Measurements from ENCODE around the gene TFB1M.
A peak's percentile ranks its signal among the peaks of the same experiment; 100 is the strongest.
"Not testable (repeated sequence)": the region's sequence is repeated elsewhere in the genome, so short reads cannot be mapped to it uniquely, and the experiment has no call there.

TFB1M gene

DNA sequence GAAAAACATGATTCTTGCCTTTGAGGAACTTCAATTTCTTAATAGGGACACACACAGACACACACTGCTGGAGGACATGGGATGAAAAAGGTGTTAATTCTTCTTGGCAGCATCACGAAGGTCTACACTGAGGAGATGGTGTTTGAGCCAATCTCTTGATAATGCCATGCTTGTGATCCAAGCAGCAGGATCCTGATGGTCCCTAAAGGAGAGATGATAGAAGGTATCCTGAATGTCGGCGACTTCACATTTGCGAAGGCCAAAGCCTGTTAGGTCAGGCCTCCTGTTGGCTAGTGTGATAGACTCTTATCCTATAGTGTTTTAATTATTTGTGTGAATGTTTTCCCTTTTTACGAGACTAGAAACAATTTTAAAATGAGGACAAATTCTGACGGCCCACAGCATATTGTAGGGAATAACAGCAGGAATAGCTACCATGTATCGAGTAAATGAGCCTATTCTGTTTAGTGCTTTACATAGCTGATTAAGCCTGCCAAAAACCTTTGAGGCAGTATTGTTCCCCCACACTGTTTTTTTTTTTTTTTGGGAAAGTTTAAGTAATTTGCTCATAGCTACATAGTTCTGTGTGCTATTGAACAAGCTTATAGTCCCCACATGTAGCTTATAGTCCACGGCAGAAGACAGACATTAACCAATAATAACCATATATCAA, 15.3 kb upstream of the TFB1M start:
- no peak for DNase-seq

DNA sequence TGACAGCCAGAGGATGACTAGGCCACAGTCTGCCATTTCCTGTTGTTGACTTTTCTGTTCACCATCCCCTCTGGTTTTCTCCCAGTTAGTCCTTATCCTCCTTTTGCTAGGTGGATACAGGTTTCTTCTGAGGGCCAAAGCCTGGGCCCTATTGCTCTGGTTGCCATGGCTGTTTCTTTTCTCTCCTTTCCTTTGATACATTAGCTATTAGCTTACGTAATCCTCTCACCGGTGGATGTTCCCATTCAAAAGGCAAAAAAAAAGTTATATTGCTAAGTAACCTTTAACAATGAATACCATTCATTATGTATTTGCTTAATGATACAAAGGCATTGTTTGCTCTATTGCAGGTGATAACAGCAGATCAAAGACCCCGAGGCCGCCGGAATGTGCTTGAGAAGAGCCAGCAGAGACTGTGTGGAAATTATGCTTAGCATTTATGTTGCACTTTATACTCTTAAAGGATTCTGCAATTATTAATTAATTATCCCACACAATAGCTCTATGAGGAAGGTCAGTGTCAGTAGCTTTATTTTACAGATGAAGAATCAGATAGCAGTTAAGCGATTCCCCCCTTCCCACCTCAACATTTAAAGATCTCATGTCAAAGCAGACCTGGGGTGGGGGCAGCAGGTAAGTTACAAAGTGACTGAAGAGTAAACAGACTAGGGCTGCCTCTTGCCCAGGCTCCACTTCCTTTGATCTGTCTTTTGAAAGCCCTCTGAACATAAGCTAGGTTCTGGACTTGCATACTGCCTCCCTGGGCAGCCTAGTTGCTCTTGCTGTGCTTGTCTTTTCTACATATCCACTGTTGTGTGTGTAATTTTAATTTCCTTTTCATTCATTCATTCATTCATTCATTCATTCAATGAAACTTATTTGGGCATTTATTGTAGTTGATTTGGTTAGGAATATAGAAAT, 14.5 kb upstream of the TFB1M start:
- DNase-seq, result no peak

DNA sequence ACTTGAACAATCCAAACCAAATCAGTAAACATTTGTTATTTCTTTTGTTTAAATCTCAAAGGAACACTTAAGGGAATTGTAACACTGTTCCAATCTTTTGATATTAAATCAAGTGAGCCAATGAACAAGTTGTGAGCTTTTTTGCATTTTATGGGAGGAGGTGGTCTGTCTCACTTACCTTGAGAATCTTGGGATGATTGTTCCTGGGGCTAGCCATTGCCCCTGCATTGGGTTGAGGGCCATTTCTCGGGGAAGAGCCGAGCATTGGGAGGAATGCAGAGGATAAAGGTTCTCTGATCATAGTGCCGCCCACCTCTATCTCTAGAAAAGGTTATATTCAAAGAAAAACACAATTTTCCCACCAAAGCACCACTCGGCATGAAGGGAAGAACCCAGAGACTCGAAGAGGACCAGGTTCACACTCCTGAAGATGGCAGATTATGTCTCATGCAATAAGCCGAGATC, 13.8 kb upstream of the TFB1M start:
- no peak for DNase-seq

DNA sequence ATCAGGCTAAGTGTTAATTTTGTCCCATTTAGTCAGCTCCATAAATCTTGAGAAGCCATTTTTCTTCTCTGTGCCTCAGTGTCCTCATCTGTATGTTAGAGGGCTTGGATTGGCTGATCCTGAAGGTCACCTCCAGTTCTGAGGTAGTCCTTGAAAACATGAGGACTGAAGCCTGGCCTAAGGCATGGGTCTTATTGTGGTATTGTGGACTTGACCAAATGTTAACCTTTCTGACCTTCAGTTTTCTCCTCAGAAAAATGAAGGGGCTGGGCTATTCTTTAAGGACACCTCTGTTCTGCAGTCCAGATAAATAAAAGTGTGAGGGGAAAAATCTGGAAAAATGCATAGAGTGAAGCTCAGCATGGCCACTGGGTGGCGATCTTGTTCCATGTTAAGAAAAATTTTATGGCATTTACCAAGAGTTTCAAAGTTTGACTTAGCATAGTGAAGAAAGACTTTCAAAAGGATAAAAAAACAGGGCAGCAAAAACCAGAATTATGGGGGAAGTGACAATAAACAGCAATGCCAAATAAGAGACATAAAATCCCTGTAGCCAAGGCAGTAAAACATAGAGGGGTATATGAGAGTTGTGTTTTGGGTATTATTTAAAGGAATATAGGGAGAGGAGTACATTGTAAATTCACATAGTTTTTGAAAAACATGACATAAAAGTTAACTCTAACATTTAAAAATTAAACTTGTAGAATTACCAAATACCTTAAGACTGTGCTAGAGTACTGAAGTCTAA, 13.2 kb upstream of the TFB1M start:
- peak; percentile 77 to 89 (median 85) for DNase-seq

DNA sequence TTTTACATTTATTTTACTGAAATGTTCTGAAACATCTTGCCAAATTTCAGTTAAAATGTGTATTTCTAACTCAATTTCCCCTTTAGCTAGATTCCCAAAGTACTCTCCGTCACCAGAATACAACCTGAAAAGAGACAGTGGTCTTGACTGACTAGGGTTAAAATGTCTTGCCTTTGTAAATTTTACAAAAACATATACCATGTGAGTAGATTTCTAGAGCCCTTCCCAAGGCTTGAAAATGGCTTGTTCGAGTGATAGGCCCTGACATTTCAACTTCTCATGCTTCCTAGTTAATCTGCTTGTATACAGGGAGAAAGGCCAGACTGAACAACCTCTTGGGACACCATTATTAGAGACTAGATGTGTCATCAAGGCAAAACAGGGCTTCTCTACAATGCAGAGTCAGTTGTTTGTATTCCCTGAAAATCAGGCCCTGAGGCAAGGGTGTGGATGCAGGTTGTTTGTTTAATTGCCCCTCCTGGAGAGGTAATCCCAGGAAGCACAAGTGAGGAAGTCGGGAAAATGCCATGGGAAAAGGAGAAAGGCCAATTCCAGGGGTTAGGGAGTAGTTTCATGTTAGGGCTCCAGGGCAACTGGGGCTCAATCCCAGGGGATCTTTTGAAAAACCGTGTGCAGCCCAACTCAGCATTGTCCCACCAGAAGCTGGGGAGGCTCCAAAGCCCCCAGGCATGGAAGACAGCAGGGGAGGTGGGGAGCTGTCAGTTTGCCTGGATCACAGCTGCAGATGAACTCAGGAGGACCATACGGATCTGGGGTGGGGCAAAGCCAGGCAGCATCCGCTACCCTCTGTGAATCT, 11.6 kb upstream of the TFB1M start:
- DNase-seq, result no peak

DNA sequence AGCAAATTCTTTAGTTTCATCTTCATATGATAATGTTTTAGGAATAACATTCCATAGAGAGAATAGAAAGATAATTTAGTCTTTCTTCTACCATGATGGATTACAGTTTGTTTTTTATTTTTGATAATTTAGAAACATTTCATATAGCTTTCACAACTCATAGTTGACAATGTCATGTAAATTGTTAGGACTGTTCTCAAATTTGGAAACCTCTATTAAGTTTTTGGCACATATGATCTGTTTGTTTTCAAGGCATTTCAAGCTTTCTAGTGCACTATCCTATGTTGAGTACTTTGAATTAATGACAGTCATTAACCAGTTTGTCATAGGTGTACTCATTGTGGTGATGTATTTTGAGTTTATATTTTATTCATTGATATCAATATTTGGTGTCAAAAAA, 10.7 kb upstream of the TFB1M start:
- DNase-seq, result no peak

DNA sequence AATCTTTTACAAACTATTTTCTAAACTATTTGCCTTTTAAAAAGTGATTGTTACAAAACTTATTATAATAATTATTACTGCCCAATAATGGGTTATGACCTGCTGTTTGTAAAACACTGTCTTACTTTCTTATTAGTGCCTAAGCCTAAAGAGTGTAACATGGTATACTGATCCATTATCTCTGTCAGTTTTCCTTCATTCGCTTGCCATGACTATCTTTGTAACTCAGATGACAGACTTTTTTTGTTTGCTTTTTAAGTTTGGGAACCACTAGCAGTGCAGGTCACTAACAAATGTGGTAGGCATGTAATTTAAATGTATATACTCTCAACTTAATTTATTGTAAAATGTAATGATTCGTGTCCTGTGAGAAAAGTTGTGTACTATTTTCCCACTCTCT, 9.9 kb upstream of the TFB1M start:
- DNase-seq, result no peak

DNA sequence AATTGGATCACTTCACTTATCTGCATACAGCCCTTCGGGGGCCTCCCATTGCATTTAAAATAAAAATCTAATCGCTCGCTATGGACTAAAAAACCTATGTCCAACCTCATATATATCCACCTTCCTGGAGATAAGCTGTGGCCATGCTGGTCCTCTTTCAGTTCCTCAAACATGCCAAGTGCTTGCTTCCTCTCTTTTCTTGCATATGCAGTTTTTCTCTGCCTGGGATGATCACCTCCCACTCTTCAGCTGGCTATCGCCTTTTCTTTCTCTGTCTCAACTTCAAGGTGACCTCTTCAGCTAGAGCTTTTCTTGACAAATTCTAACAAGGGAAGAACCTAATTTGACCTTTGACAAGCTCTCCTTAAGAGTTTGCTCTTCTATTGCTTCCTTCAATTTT, 5.6 kb upstream of the TFB1M start:
- DNase-seq, result peak; percentile 60 to 84 (median 78)

DNA sequence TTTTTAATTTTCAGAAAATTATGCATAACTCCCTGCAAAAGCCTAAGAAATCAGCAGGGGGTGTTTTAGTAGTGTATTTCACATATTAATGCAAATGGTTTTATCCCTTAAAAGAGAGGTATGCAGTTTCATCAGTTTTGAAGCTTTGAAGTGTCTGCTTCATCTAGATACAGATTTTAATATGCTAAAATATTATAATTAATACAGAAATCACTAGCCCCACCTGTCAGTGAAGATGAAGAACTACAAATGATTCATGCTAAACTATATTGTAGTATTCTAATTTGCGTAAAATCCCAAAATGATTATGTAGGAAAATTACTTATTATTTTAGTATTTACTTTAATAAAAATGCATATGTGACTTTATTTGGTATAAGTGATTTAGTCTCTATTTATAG, 2.9 kb upstream of the TFB1M start:
- DNase-seq, result peak in 1 of 4 experiments; percentile 25

DNA sequence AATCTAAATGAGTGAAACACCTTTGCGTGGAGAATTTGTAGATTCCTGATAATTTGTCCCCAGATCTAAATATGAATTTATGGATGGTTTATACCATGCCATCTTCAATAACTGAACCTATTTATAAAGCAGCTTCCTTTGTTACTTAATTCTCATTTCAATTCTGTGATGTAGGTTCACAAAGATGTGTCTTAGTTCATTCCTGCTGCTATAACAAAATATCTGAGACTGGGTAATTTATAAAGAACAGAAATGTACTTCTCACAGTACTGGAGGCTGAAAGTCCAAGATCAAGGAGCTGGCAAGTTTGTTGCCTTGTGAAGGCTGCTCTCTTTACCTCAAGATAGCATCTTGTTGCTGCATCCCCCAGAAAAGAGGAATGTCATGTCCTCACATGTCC, 2.1 kb upstream of the TFB1M start:
- DNase-seq, result no peak

DNA sequence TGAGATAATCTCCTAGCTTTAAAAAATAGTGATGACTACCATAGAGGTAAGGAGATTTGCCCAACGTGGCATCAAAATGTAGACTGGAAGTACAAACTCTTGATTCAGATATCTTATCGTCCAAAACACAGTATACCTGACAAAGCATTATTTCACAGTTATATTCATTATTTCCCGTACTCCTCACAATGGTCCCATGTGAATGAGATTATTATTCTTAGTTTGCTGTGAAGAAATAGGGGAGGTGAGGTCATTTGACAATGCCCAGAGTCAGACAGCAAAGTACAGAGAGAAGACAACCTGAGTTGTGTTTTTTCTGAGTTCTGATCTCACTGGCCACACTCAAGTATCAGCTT, 1.2 kb upstream of the TFB1M start:
- peak in 2 of 4 experiments; percentile 49 to 61 for DNase-seq

DNA sequence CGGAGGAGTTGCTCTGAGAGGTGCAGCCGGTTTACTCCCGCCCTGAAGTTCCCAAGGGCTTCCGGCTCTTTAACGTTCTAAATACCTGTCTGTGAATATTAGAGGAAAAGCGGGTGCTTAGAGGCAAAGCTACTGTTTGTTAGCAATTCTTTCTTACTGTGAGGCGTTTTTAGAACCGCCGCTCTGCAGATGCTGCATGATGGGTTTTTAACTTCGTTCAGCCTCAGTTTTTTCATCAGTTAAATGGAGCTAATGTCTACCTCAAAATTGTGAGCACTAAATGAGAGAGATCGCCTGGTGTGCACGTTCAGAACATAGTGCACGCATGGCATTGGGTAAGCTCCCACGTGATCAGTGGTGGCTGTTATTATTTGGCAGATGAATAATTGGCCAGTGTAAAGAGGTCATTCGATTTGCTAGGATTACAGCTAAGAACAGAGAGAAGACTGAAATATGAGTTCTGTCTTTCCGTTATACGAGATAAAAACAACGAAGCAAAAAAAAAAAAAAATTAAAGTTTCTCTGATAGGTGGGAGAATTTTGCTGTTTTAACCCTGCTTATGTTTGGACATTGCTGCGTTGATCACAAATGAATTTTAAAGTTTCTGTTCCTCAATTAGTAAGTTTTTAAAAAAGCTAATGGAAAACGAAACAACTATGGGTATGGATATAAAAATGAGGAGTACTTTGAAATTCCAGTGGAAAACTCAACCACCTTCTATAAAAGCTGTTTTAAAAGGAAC, 660 bp upstream of the TFB1M start:
- peak; percentile 70 to 89 (median 82) for DNase-seq

DNA sequence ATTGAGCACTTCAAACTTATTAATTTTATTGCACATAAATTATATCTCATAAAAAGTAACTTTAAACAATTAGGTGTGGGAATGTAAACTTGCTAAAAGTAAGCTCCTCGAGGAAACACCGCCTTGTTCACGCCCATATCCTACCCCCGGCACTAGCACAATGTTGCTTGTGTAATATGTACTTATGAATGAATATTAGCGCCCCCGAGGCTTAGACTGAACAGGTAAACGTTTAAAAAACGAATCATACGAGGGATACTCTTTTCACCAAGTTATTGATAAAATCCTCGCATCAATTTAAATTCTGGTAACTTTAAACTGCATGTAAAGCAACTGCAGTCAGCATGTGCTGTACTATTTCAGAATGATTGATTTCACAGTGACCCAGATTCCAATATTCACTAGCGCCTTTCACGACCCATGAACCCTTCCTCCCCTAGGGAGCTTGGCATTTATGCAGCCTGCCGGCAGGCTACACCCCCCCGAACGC, 637 bp downstream of the TFB1M start:
- DNase-seq, result peak in 3 of 4 experiments; percentile 10 to 28 (median 12)

DNA sequence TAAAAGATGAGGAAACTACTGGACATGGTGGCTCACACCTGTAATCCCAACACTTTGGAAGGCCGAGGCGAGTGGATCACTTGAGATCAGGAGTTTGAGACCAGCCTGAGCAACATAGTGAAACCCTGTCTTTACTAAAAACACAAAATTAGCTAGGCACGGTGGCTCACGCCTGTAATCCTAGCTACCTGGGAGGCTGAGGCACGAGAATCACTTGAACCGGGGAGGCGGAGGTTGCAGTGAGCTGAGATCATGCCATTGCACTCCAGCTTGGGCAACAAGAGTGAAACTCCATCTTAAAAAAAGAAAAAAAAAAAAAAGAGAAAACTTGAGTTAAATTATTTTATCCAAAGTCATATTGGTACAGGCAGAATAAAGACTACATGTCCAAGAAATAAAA, 1.3 kb downstream of the TFB1M start:
- DNase-seq, result not testable (repeated sequence)

DNA sequence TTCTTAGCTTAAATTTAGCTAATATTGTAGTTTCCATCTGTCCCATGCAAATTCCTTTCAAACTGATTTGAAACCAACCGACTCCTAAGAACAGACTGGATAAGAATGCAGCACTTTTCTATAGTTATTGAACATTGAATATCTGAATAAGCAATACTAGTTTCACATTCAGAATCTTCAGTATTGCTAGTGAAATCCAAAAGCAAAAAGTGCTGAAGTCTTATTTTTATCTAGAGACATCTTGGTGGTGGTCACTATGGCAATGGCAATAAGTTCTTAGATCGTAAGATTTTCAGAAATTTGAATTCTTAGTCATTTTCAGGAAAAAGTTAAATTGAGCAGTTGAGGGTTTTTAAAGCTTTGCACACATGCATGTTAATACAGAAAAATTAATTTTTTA, 2.7 kb downstream of the TFB1M start:
- no peak for DNase-seq

DNA sequence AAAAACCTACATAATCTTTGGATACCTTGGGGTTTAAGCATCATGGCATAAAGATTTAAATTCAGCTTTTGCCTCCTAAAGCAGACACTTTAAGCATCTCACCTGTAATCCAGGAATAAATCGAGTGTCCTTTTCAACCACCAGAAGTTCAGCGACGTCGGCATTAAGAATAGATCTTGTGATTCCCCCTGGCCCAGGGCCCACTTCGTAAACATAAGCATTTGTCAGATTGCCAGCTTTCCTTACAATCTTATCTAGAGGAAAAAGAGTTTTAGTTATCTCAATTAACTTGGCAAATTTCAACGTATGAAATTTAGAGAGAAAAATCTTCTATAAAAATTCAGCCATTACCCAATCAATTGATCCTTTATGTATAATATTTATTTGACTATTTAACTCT, 3.2 kb downstream of the TFB1M start:
- DNase-seq, result no peak

DNA sequence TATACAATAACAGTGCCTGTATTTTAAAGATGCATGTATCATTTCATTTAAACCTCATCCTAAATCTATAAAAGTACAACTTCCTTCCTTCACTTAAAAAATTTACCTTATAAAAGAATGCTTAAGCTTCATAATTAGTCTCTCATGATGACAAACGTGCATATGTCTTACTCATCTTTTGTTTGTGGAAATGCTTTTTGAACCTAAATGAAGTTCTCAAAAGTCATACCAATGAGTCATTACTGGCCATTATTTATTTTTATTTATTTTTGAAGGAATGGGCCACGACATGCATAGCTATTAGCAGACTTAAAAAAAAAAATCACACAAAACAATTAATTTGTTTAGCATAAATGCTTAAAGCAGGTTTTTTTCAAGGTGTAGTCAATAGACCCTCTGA, 3.7 kb downstream of the TFB1M start:
- DNase-seq, result no peak

DNA sequence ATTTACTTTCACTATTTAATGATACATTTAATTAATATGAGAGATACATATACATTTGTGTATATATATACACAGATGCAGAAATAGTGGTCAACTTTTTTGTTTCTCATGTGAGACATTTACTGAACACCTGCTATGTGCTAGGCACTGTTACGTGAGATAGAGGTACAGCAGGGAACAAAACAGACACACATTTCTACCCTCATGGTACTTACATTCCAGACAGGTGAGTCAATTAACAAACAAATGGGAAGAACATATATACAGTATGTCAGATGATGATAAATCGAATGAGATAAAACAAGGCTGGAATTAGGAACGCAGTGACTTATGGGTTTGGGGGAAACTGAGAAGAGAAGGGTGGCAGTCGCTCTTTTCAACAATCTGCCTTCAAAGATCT, 5.1 kb downstream of the TFB1M start:
- DNase-seq, result no peak

DNA sequence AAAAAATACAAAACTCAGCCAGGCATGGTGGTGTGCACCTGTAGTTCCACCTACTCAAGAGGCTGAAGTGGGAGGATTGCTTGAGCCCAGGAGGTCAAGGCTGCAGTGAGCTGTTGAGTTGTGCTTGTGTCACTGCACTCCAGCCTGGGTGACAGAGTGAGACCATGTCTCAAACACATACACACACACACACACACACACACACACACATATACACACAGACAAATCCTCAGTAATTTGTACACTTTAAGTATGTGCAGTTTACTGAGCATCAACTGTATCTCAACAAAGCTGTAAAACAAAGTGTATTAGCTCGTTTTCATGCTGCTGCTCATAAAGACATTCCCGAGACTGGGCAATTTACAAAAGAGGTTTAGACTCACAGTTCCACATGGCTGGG, 7.3 kb downstream of the TFB1M start:
- no peak for DNase-seq

DNA sequence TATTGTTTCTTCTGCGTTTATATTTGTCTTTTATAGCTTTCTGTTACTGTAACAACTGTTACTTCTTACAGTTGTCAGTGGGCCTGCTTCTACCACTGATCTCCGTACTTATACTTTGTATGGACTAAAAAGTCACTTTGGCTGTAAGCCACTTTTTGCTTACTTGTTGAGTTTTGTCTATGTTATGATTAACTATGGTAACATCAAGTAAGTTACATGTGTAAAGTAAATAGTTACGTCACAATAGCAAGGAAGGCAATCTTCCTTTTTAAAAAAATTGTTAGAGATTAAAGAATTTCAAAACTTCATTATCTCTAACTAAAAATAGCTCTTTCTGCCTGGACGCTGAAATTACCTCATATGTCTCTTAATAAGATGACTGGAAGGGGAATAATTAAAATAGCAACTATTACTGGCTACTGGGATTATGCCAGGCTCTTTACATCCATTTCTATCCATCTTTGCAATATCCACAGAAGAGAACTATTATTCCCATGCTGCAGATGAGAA, 10.9 kb downstream of the TFB1M start:
- no peak for DNase-seq

DNA sequence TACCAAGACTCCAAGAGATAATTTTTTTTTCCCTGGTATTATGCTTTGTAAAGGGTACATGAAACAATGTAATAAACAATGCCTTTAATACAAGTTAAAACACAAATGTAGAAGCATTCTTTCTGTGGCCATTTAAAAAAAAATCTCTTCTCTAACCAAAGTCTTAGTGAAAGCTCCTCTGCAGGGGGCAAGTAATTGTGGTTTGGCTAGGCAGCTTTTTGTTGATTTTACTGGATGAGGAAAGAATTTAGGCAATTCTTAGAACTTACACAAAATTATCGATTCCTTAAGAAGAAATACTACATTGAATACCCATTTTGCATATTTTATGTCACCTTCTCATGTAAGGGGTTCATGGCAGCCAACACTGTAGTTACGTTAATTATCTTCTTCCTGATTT, 12.4 kb downstream of the TFB1M start:
- no peak for DNase-seq
